ENCODE results near the gene RNF149.
"Not testable (repeated sequence)": the region's sequence is repeated elsewhere in the genome, so short reads cannot be mapped to it uniquely, and the experiment has no call there.

GRCh38 chr2:101352631-101353030, 44.1 kb upstream of the RNF149 start:
- TF ChIP-seq, protein P1, sequence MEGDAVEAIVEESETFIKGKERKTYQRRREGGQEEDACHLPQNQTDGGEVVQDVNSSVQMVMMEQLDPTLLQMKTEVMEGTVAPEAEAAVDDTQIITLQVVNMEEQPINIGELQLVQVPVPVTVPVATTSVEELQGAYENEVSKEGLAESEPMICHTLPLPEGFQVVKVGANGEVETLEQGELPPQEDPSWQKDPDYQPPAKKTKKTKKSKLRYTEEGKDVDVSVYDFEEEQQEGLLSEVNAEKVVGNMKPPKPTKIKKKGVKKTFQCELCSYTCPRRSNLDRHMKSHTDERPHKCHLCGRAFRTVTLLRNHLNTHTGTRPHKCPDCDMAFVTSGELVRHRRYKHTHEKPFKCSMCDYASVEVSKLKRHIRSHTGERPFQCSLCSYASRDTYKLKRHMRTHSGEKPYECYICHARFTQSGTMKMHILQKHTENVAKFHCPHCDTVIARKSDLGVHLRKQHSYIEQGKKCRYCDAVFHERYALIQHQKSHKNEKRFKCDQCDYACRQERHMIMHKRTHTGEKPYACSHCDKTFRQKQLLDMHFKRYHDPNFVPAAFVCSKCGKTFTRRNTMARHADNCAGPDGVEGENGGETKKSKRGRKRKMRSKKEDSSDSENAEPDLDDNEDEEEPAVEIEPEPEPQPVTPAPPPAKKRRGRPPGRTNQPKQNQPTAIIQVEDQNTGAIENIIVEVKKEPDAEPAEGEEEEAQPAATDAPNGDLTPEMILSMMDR (IDR thresholded peaks at IDR 0.05) = not testable (repeated sequence)
- not testable (repeated sequence) for TF ChIP-seq POLR2A, POLR2AphosphoS5, EP300 (IDR thresholded peaks at IDR 0.05)
